ENCODE measurements around the gene ATG101. TPM values are rescaled to one million over a fixed set of nuclear protein-coding genes. Genes with fewer than 3 reads are reported as not detected.

Gene ATG101
- polyA plus RNA-seq (ENCODE audit: insufficient read depth in 1 of 5, insufficient read length in 5 of 5, low replicate concordance in 1 of 5): 10 to 100 TPM; 20.1 to 28.3 (median 21.9) TPM
- long read RNA-seq, donor 1, transcript ATG101-201 (4 exons, 1,439 nt): major isoform, 11 of 12 reads
- long read RNA-seq, donor 1, partial matches to known transcripts: 0 of 12 reads
- long read RNA-seq, donor 1, other reads (novel, unspliced or antisense): 0 of 12 reads
- long read RNA-seq, donor 2, transcript ATG101-201 (4 exons, 1,439 nt): major isoform, 13 of 14 reads
- long read RNA-seq, donor 2, partial matches to known transcripts: 0 of 14 reads
- long read RNA-seq, donor 2, other reads (novel, unspliced or antisense): 0 of 14 reads
- long read RNA-seq, donor 3, transcript ATG101-201 (4 exons, 1,439 nt): major isoform, 10 of 12 reads
- long read RNA-seq, donor 3, partial matches to known transcripts: 0 of 12 reads
- long read RNA-seq, donor 3, other reads (novel, unspliced or antisense): 0 of 12 reads
- long read RNA-seq, donor 4, transcript ATG101-201 (4 exons, 1,439 nt): major isoform, 6 of 12 reads
- long read RNA-seq, donor 4, partial matches to known transcripts: 6 of 12 reads
- long read RNA-seq, donor 4, other reads (novel, unspliced or antisense): 0 of 12 reads
- long read RNA-seq, donor 5, transcript ATG101-201 (4 exons, 1,439 nt): major isoform, 14 of 17 reads
- long read RNA-seq, donor 5, partial matches to known transcripts: 0 of 17 reads
- long read RNA-seq, donor 5, other reads (novel, unspliced or antisense): 0 of 17 reads
- long read RNA-seq, donor 6, transcript ATG101-201 (4 exons, 1,439 nt): major isoform, 19 of 23 reads
- long read RNA-seq, donor 6, partial matches to known transcripts: 0 of 23 reads
- long read RNA-seq, donor 6, other reads (novel, unspliced or antisense): 0 of 23 reads
- long read RNA-seq, donor 7, transcript ATG101-201 (4 exons, 1,439 nt): major isoform, 7 of 10 reads
- long read RNA-seq, donor 7, partial matches to known transcripts: 0 of 10 reads
- long read RNA-seq, donor 7, other reads (novel, unspliced or antisense): 0 of 10 reads
- long read RNA-seq, donor 8, transcript ATG101-201 (4 exons, 1,439 nt): major isoform, 6 of 7 reads
- long read RNA-seq, donor 8, partial matches to known transcripts: 0 of 7 reads
- long read RNA-seq, donor 8, other reads (novel, unspliced or antisense): 0 of 7 reads

- DNase-seq: peak; percentile 96 to 97
Observed at GRCh38 chr12:52069327-52070184, at the start of gene ATG101. Gene ATG101 (plus strand): TSS chr12:52069978. CDS start chr12:52073651, 3,673 bp downstream.

DNA sequence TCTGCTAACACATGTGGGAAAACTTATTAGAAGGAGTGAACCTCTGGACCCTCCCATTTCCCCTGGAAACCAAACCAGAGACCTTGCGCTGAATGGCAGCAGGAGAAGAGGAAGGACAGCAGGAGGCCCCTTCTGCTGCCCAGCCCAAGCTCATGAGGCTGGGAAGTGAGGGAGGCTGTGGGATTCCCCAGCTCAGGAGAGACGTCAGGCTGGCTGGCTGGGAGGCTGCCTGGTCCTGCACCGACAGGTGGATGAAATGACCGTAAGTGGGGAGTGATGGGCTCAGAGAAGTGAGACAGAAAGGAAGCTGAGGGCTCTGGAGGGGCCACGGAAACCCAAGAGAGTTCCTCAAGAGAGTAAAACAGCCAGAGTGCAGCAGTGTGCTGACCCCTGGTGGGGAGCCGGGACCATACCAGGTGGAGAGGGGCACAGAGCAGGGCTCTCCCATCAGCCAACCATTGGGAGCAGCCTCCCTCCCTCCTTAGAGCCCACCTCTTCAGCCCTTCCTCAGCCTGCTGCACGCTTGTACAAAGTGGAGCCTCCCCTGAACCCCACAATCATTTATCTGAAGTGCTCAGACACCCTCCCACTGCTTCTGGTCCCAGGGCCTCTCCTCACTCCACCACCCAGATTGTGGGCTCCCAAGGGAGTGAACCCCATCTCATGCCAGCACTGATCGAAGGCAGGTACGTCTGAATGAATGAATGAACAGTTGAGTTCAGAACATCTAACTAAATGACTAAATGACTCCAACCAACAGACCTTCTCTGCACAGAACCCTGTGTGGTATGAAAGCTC, 49.0 kb upstream of the ATG101 start:
- DNase-seq: no peak

DNA sequence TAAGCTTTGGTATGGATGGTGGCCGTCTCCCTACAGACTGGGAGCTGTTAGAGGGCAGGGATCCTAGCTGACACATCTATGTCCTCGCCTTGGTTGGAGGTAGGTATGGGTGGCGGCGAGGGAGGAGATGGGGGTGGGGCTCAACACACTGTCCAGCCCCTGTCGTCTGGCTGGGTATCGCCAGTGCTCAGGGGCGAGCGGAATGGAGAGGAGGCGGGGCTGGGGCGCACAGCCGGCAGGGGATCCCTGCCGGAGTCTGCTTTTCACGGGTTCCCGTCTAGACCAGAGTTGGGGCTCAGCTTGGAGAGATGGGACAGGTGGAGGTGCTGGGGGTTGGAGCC, 47.0 kb upstream of the ATG101 start:
- no peak for DNase-seq

- no peak for DNase-seq
Observed at GRCh38 chr12:52023182-52023975, 46.4 kb upstream of the ATG101 start.

- no peak for DNase-seq
Observed at GRCh38 chr12:52023976-52024688, 45.6 kb upstream of the ATG101 start.

GRCh38 chr12:52024845-52025230, 44.9 kb upstream of the ATG101 start:
- DNase-seq: no peak

- DNase-seq: no peak
Observed at GRCh38 chr12:52026263-52026662, 43.5 kb upstream of the ATG101 start.

- no peak for DNase-seq
Observed at GRCh38 chr12:52027085-52027843, 42.5 kb upstream of the ATG101 start.

DNA sequence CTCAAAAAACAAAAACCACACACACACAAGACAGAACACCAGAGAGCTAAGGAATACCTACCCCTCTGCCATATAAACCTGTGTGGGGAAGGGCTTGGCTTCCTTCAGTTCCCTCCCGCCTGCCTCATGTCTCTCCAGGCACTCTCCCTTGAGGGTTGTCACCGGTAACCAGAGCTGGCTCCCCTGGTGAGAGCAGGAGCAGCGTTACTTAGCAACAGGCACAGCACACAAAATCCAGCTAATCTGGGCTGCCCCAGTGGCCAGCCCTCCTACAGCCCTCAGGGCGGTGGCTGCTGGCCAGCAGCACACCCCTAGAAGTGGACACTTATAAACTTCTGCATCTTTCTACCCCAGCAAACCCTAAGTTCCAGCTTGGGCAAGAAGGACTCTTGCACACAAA, 40.1 kb upstream of the ATG101 start:
- no peak for DNase-seq

DNA sequence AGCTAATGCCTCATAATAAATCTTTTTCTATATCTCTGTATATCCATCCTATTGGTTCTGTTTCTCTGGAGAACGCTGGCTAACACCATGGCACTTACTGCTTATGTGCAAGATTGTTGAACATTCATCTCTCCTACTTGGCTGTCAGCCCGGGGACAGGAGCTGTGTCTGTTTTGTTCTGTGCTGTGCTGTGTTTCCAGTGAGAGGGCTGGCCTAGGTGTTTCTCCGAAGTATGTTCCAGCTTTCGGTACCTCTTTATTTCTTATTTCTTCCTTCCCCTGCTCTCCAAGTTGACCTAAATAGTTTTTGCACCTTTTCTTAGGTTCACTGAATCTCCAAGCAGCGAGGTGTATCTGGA, 37.4 kb upstream of the ATG101 start:
- DNase-seq: peak; percentile 81 to 89

GRCh38 chr12:52032804-52033445, 36.9 kb upstream of the ATG101 start:
- peak; percentile 94 to 96 for DNase-seq

DNA sequence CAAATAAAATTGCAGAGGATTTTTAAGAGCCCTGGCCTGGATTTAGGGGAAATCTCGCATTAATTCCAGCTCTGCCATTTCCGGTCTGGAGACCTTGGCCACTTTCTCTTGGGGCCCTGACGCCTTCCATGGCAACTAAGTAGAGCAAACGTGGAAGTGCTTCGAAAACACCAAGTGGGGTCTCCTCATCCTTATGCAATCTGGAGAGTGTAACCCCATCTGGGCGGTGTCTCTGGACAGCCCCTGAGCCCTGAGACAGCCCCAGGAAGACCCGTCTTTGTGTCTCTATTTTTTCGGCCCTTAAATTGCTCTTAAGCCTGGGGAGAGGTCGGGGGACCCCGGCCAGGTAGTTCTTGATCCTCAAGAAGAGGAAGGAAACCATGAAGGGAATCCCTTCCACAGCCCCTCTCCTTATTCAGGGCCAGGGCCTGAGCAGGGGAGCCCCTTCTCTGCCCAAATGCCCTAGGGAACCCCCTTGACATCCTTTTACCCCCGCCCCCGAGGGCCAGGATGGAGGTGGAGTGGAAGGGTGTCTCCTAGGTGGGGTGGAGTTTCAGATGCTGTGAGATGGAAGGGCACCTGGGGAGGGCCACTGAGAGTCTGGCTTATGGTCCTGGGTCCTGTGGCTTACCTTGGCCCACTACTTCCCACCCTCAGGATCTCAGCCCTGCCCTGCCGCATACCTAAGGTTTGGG, 36.2 kb upstream of the ATG101 start:
- DNase-seq: no peak

- no peak for DNase-seq
Observed at GRCh38 chr12:52035190-52035589, 34.6 kb upstream of the ATG101 start.

DNA sequence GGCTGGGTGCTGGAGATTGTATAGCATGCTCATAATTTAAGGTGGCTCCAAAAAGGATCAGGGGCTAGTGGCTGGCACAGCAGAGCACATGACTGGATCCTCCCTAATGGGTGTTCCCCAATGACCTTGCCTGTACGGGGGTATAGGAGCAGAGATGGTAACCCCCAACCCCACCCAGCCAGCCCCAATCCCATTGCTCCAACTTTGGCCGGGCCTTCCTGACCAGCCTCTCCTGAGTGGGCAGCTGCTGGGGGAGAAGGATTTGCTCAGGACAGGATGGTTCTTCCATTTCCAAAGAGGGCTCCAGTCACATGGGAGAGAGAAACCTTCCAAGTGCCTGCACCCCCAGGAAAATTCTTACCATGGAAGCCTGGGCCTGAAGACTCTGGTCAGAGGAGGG, 33.9 kb upstream of the ATG101 start:
- no peak for DNase-seq

- peak; percentile 90 to 91 for DNase-seq
Observed at GRCh38 chr12:52036587-52037171, 33.1 kb upstream of the ATG101 start.

- no peak for DNase-seq
Observed at GRCh38 chr12:52037248-52037861, 32.4 kb upstream of the ATG101 start.

Measured in right lung (tissue), 10 donors.